GM21423 (cell line): ENCODE measurements around the gene MDH1B.

Source experiments
- ATAC-seq: cut with Tn5 transposase; IDR thresholded peaks from one replicate; pipeline ENCODE4 v1.9.1; 2021; ENCODE audit warnings: mild to moderate bottlenecking, moderate library complexity; ENCODE audit not compliant: unreplicated experiment

Gene MDH1B

DNA sequence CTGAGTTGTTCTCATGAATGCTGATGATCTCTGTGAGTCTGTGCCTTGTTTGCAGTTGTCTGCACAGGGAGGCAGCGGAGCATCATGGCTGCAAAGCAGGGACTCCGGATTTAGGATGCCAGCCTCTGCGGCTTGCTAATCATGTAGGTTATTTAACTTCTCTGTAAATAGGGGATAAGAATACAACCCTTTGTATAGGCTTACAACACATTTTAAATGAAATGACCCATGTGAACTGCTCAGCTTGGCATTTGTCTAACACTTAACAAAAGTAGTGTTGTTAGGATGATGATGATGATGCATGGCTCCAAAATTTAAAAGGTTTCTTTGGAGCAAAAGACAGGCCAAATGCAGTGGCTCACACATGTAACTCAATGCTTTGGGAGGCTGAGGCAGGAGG, 66.3 kb downstream of the MDH1B start:
- ATAC-seq = no peak

DNA sequence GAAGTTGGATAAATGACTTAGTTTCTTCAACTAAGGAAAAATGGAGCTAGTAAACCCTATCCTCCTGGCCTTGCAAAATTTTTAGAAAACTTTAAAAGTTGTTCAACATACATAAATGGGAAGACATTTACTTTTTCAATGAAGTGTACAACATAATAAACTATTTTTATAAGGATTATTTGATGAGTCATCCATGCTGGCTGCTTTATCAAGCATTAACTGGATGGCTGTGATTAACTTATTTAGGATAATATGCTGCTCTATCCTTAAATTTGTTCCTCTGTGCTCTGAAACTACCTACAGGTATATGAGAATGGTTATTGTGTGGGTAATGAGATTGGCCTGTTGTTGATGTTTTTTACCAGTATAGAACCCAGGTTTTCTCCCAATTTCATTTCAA, 68.2 kb downstream of the MDH1B start:
- no peak for ATAC-seq

DNA sequence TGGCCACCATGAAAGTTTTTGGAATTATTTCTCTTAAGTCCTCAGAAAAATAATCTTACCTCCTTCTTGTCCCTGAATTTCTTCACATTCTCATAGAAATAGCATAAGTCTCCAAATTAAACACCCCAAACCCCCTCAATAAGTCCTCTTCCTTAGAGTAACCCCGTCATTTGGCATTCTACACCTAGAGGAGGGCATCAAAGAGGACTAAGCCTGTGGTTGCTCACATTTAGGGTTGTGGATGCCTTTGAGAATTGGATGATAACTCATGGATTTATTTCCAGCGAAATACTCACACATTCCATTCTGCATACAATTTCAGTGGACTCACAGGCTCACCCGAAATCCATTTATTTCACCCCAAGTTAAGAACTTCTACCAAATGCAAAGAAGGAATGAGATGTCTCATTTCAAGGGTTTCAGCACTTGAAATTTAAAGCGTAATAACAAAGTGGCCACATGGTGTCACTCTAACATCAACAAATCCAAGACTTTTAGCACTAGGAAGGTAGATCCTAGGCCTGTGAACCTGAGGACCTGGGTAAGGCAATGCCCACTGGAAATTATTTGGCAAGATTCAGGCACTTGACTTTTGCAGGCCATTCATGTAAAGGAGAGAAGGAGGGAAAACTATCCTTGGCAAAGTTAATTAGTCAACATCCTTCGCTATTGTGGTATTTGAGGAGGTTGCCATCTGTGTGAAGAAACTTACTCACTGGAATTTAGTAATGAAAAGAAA, 71.6 kb downstream of the MDH1B start:
- peak; percentile 67 for ATAC-seq

DNA sequence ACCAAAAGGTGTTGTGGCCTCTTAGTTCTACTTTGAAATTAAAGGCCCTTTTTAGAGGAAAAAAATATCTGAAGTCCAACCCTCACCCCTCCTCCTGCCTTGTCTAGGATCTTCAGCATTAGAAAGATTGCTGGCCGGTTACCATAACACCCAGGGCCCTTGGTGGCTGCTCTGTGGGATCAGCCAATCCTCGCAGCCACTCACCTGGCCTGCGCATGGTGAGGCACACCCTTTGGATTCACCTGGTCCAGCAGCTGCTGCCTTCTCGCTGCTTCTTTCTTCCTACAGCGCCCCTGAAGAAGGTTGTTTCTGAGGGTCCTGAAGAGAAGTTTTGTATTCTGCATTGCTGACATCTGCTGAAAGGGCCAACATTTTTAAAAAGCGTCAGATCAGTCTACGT, 72.2 kb downstream of the MDH1B start:
- ATAC-seq = no peak

DNA sequence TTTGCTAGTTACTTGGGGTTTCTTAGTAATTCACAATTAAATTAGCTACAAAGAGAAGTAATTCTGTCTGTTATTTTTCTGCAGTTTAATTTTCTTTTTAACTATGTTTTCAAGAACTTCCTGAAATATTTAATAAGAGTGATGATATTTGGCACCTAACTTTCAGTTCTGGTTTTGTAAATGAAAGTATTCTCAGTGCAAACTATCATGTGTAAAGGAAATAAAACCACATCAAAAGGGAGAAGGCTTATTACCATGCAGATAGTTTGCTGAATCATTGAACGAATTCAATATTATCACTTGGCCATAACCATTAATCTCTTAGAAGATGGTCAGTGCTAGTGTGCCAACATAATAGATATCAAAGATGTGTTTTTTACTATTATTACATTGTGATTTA, 76.1 kb downstream of the MDH1B start:
- no peak for ATAC-seq

DNA sequence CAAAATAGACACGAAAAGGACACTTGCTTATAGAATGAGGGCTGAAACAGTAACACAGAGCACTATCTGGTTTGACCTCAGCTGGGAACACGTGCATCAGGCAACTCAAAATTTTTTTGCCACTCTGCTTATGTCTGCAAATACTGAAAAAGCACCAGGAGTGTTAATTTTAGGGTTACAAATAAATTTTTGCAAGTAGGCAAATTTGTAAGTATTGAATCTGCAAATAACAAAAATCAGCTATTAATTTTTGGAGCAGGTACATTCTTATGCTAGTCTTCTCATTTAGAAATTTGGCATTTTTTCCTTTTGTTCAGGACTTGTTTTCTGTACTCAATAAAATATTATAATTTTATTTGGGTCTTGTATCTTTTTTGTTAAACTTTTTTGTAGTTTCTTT, 76.7 kb downstream of the MDH1B start:
- no peak for ATAC-seq
